ENCODE measurements around the gene OR4S2. TPM values are rescaled to one million over a fixed set of nuclear protein-coding genes. Genes with fewer than 3 reads are reported as not detected.

Gene OR4S2
- total and polyA plus RNA-seq, 2 donors (not counting 1 experiment from before 2014, with no cell fraction given), result not detected

DNA sequence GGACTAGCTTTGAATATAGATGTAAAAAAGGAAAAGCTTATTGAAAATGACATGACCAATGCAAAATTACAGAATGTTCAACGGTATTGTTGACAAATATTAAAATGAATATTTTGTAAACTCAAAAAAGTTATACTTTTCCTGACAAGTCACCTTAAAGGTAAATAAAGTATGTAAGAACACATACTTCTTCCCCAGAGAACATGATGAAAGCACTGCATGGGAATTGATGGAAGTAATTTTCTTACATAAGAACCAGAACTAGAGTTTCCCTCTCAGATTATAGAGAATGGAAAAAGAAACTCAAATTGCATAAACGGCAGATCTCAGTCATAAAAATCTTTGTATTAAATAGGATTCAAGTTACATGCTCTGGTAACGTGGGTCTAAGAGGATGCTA is 13.3 kb upstream of the OR4S2 start, which contains the start of gene OR4P4:
OR4P4 (plus strand) TSS at position 301 of the 400 bp plus-strand sequence.
- H3K9ac ChIP-seq (ENCODE audit: insufficient read depth, low read length), result no peak within 1 kb of the TSS
- no peaks in the 10 kb centered on the region for H3K4me1 ChIP-seq (ENCODE audit: control insufficient read depth, extremely low read depth, insufficient read depth, low read length)
- no peaks in the 10 kb centered on the region for H3K36me3 ChIP-seq (ENCODE audit: control insufficient read depth, insufficient read depth, low read length)
- H3K27ac ChIP-seq (ENCODE audit: insufficient read depth, low read length), result no peak within 1 kb of the TSS
- H3K4me3 ChIP-seq (replicated peaks in 1 of 4; ENCODE audit: control extremely low read depth in 1 of 4, insufficient read depth in 1 of 4, low read depth in 3 of 4, low read length in 4 of 4), result no peak within 1 kb of the TSS
- no peaks in the 10 kb centered on the region for H4K20me1 ChIP-seq (ENCODE audit: control insufficient read depth, extremely low read depth, insufficient read depth, low read length)
- H3K27me3 ChIP-seq (ENCODE audit: control insufficient read depth, insufficient read depth, low read length), result no peaks in the 10 kb centered on the region
- no peak for DNase-seq (ENCODE audit: low read depth in 2 of 2)
- H3K9me3 ChIP-seq (ENCODE audit: control insufficient read depth, insufficient read depth, low read depth, low read length), result no peaks in the 10 kb centered on the region
- TF ChIP-seq CTCF (conservative IDR thresholded peaks at IDR 0.05 in 1 of 2, IDR thresholded peaks at IDR 0.05 in 1 of 2; ENCODE audit: low read depth in 1 of 2, low read length in 2 of 2), result no peak
- TF ChIP-seq EZH2 (IDR thresholded peaks at IDR 0.05; ENCODE audit: low read length, missing control alignments), result no peak
- no peak within 1 kb of the TSS for H3K4me2 ChIP-seq (ENCODE audit: extremely low read depth, insufficient read depth, low read length)
- no peaks in the 10 kb centered on the region for H3K79me2 ChIP-seq (ENCODE audit: control insufficient read depth, insufficient read depth, low read length)
- no peak within 1 kb of the TSS for H2AFZ ChIP-seq (ENCODE audit: low read length)

DNA sequence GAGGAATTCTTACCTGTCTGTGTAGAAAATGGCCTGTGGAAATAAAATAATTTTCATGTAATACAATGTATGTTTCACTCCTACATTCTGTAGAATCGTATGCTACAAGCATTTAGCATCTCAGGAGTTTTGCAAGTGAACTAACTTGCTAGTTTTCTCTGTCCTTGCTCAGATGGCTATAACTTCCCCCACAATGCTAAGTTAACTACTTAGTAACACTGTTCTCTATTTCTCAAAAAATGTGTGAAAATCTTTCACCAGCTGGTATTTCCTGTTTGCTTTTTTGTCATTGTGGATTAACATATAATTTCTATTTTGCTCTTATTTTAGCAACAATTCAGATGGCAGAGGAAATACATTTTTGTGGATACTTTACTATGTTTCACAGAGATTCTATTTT is 4.4 kb downstream of the OR4S2 start:
- H2AFZ ChIP-seq (ENCODE audit: low read length), result no peak overlapping the region
- H3K27ac ChIP-seq (ENCODE audit: insufficient read depth, low read length), result no peak overlapping the region
- no peak overlapping the region for H3K9ac ChIP-seq (ENCODE audit: insufficient read depth, low read length)
- no peaks in the 10 kb centered on the region for H4K20me1 ChIP-seq (ENCODE audit: control insufficient read depth, extremely low read depth, insufficient read depth, low read length)
- no peak overlapping the region for H3K4me3 ChIP-seq (replicated peaks in 1 of 4; ENCODE audit: control extremely low read depth in 1 of 4, insufficient read depth in 1 of 4, low read depth in 3 of 4, low read length in 4 of 4)
- H3K27me3 ChIP-seq (ENCODE audit: control insufficient read depth, insufficient read depth, low read length), result no peaks in the 10 kb centered on the region
- H3K36me3 ChIP-seq (ENCODE audit: control insufficient read depth, insufficient read depth, low read length), result no peaks in the 10 kb centered on the region
- H3K4me1 ChIP-seq (ENCODE audit: control insufficient read depth, extremely low read depth, insufficient read depth, low read length), result no peaks in the 10 kb centered on the region
- H3K9me3 ChIP-seq (ENCODE audit: control insufficient read depth, insufficient read depth, low read depth, low read length), result no peaks in the 10 kb centered on the region
- TF ChIP-seq CTCF (conservative IDR thresholded peaks at IDR 0.05 in 1 of 2, IDR thresholded peaks at IDR 0.05 in 1 of 2; ENCODE audit: low read depth in 1 of 2, low read length in 2 of 2), result no peak
- no peak for TF ChIP-seq EZH2 (IDR thresholded peaks at IDR 0.05; ENCODE audit: low read length, missing control alignments)
- no peak for DNase-seq (ENCODE audit: low read depth in 2 of 2)
- H3K79me2 ChIP-seq (ENCODE audit: control insufficient read depth, insufficient read depth, low read length), result no peaks in the 10 kb centered on the region
- no peak overlapping the region for H3K4me2 ChIP-seq (ENCODE audit: extremely low read depth, insufficient read depth, low read length)

- H3K9ac ChIP-seq (ENCODE audit: insufficient read depth, low read length), result no peak overlapping the region
- H3K9me3 ChIP-seq (ENCODE audit: control insufficient read depth, insufficient read depth, low read depth, low read length), result no peaks in the 10 kb centered on the region
- no peak overlapping the region for H3K27ac ChIP-seq (ENCODE audit: insufficient read depth, low read length)
- no peak for DNase-seq (ENCODE audit: low read depth in 2 of 2)
- no peak overlapping the region for H3K4me3 ChIP-seq (replicated peaks in 1 of 4; ENCODE audit: control extremely low read depth in 1 of 4, insufficient read depth in 1 of 4, low read depth in 3 of 4, low read length in 4 of 4)
- H2AFZ ChIP-seq (ENCODE audit: low read length), result no peak overlapping the region
- no peaks in the 10 kb centered on the region for H3K36me3 ChIP-seq (ENCODE audit: control insufficient read depth, insufficient read depth, low read length)
- H3K27me3 ChIP-seq (ENCODE audit: control insufficient read depth, insufficient read depth, low read length), result no peaks in the 10 kb centered on the region
- H4K20me1 ChIP-seq (ENCODE audit: control insufficient read depth, extremely low read depth, insufficient read depth, low read length), result no peaks in the 10 kb centered on the region
- H3K4me1 ChIP-seq (ENCODE audit: control insufficient read depth, extremely low read depth, insufficient read depth, low read length), result no peaks in the 10 kb centered on the region
- no peak overlapping the region for H3K4me2 ChIP-seq (ENCODE audit: extremely low read depth, insufficient read depth, low read length)
- TF ChIP-seq CTCF (conservative IDR thresholded peaks at IDR 0.05 in 1 of 2, IDR thresholded peaks at IDR 0.05 in 1 of 2; ENCODE audit: low read depth in 1 of 2, low read length in 2 of 2), result no peak
- TF ChIP-seq EZH2 (IDR thresholded peaks at IDR 0.05; ENCODE audit: low read length, missing control alignments), result no peak
- H3K79me2 ChIP-seq (ENCODE audit: control insufficient read depth, insufficient read depth, low read length), result no peaks in the 10 kb centered on the region
Observed at GRCh38 chr11:55655096-55655495, 7.0 kb downstream of the OR4S2 start.

All from fibroblast of lung (primary cell).